CD4-positive, alpha-beta T cell treated with Interleukin-2 at 100 ng/mL for 4 hours (primary cell): Measurements from ENCODE around the gene GGA1.
A peak's percentile ranks its signal among the peaks of the same experiment; 100 is the strongest.
"Not testable (repeated sequence)": the region's sequence is repeated elsewhere in the genome, so short reads cannot be mapped to it uniquely, and the experiment has no call there.

Experiments used
- DNase-seq: peaks from one replicate; pipeline ENCODE4 v3.0.0-alpha.2; 2020; ENCODE audit warnings: low spot score

The GGA1 gene

GRCh38 chr22:37654563-37655251, 46.1 kb downstream of the GGA1 start:
- DNase-seq, result no peak

GRCh38 chr22:37655252-37655563, 46.6 kb downstream of the GGA1 start:
- DNase-seq, result no peak

- not testable (repeated sequence) for DNase-seq
Measured at GRCh38 chr22:37656583-37656982, 47.9 kb downstream of the GGA1 start.

DNA sequence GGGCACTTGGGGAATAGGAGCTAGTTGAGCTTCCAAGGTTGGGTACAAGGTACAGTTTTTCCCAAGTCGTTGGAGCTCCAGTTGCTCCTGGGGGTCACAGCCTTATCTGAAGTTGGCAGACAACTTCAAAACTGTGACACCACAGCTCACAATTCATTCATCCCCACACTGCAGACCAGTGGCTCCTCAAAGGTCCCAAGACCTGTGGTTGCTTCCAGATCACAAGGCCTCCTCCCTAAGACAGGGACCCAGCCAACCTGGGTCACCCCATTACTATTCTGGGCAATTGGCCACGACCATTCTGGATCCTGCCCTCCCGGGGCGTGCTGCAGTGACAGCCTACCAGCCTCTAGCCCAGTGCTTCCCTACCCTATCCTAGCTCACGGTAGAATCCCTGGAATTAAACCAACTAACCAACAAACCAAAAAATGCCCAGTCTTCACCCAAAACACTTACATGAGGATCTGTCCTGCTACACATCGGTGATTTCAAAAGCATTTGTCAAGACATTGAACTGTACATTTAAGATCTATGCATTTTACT, 49.0 kb downstream of the GGA1 start:
- no peak for DNase-seq

GRCh38 chr22:37658133-37659065, 49.8 kb downstream of the GGA1 start, which contains the start of gene PDXP:
Gene PDXP (plus strand): TSS chr22:37658723. CDS start chr22:37658783, 60 bp downstream.
- peak; percentile 99 for DNase-seq

DNA sequence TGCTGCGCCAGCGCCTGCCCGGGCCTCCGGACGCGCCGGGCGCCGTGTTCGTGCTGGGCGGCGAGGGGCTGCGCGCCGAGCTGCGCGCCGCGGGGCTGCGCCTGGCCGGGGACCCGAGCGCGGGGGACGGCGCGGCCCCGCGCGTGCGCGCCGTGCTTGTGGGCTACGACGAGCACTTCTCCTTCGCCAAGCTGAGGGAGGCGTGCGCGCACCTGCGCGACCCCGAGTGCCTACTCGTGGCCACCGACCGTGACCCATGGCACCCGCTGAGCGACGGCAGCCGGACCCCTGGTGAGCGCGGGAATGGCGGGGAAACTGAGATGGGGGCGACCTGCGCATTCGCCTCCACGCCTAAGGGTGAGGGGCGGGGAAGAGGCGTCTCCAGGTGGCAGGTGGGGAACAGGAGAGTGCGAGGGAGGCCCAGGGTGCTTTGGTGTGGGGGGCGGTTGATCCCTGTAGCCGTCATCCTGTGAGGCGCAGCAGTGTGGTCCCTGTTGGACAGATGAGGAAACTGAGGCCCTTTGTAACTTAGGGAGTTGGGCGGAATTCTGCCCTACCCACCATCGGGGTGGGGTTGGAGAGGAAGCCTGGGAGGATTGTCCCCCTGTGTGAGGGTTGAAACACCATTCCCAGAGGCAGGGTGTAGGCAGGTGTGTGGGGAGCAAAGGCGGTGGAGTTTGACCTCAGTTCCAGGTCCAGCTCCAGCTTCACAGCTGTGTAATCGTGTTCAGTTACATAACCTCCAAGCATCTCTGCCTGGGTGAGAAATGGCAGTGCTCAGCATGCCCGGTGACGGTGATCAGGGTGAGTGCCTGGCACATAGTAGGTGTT, 50.6 kb downstream of the GGA1 start:
- no peak for DNase-seq

GRCh38 chr22:37659897-37660708, 51.5 kb downstream of the GGA1 start:
- no peak for DNase-seq

DNA sequence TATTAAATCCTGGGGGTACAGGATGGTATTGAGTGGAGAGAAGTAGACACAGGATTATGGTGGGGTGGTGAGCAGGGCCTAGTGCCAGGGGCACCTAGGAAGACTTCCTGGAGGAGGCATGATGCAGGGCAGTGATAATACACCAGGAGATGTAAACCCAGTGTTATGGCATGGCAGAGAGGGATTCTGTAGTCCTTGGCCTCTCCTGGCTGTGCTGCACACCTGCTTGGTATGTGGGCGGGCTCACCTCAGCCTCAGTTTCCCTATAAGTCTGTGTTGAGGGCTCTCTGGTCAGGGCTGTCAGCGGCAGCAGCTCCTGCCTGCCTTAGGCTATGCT, 52.0 kb downstream of the GGA1 start:
- no peak for DNase-seq

DNA sequence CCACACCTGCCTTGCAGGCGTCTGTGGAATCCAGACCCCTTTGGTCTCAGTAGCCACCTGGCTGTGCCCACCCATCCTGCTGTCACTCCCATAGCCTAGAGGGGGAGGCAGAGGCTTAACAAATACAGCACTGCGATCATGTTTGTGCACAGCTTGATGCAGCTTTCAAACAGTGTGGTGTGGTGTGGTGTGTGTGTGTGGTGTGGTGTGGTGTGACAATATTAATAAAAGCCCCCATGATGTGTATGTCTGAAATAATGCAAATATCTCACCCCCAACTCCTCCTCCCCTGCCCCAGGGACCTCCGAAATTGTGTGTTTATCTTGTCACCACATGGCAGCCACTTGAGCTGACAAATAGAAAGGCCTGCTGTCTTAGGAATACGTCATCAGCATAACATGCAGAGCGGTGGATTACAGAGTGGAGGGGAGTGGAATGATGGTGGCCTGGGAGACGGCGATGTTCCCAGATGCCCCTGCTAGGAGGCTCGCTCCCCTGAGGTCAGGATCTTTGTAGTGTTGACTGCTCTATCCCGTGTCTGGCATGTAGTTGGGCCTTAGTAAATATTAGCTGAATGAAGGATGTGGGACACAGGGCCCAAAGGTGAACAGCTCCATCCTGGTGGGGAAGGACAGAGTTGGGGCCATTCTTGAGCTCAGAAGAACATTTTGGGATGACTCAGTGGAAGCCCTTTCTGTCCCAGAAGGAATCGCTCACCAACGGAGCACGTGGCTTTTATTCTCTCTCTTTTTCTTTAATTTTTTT, 52.7 kb downstream of the GGA1 start:
- DNase-seq, result peak; percentile 40

GRCh38 chr22:37662039-37662438, 53.4 kb downstream of the GGA1 start:
- DNase-seq, result no peak

DNA sequence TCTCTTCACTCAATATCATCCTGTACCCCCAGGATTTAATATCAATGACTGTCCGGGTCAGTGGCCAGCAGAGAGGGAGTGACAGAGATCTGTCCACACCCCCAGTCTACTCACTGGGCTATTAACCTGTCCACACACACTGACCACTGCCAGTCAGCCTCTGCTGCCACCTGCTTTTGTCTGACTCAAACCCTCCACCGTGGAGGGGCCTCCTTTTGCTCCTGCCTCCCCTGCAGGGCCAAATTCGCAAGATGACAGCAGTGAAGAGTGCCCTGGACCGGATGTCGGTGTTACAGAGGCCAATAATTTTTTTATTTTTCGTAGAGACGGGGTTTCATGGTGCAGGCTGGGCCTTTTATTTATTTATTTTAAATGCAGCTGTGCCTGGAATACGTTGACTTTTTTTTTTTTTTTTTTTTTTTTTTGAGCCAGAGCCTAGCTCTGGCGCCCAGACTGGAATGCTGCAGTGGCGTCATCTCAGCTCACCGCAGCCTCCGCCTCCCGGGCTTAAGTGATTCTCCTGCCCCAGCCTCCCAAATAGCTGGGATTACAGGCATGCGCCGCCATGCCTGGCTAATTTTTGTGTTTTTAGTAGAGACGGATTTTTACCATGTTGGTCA, 55.0 kb downstream of the GGA1 start:
- no peak for DNase-seq

DNA sequence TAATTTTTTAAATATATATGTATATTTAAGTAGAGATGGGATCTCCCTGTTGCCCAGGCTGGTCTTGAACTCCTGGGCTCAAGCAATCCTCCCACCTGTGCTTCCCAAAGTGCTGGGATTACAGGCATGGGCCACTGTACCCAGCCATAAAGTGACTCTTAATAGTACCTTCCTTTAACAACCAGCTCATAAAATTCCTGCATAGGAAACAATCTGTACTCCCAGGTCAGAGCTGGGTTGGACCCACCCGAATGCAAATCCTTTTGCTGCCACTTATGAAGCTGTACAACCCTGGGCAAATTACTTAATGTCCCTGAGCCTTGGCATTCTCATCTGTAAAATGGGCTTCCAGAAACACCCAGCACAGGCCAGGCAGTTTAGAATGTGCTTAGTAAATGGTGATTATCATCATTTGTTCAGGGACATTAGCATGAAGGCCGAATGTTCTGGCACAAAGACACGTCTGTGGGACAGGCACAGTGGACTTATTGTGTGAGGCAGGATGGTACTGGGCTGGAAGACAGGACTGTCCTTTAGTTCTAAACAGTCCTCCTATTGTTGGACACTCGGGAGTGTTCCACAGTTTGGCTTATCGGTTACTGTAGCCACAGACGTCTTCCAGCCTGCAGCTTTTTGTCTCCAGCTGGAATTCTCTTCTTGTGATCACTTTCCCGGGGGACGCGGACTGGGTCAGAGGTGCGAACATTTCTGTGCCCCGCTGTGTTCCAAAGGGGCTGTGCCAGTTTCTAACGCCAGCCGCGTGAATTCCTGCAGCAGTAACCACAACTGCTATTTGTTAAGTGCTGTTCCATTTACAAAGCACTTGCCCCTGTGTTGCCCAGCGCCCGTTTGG, 55.8 kb downstream of the GGA1 start:
- no peak for DNase-seq

DNA sequence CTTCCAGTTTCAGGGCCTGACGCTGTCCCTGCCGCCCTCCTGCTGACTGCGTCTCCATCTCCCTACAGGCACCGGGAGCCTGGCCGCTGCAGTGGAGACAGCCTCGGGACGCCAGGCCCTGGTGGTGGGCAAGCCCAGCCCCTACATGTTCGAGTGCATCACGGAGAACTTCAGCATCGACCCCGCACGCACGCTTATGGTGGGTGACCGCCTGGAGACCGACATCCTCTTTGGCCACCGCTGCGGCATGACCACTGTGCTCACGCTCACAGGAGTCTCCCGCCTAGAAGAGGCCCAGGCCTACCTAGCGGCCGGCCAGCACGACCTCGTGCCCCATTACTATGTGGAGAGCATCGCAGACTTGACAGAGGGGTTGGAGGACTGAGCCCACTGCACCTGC, 56.9 kb downstream of the GGA1 start:
- DNase-seq, result no peak

GRCh38 chr22:37669586-37669985, 61.0 kb downstream of the GGA1 start:
- DNase-seq, result no peak

DNA sequence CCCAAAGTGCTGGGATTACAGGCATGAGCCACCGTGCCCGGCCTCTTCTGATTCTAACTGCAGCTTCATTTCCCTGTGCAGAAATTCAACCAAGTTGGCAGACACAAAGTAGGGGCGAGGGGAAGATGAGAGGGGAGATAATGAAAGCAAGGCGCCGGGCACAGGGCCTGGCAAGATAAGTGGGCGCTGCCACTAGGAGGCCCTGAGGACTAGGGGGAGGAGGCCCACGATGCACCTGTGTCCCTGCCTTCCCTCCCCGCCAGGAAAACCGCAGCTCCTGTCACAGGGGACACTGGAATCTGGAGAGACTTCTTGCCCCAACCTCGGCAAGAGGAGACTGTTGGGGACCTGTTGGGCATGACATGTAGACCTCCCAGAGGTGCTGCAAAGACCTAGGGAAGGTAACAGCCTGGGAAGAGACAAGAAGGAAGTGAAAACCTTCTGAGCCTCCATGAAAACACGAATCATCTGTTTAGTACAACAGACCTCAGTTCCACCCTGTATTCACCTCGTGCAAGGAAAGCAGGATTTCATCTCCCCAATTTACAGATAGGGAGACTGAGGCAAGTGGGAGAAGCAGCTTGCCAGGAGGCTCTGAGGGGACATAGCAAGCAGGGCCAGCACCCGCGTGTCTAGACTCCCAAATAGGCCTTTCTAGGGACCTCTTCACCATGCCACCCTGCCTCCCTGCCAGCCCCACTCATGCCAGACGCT, 63.7 kb downstream of the GGA1 start:
- no peak for DNase-seq

DNA sequence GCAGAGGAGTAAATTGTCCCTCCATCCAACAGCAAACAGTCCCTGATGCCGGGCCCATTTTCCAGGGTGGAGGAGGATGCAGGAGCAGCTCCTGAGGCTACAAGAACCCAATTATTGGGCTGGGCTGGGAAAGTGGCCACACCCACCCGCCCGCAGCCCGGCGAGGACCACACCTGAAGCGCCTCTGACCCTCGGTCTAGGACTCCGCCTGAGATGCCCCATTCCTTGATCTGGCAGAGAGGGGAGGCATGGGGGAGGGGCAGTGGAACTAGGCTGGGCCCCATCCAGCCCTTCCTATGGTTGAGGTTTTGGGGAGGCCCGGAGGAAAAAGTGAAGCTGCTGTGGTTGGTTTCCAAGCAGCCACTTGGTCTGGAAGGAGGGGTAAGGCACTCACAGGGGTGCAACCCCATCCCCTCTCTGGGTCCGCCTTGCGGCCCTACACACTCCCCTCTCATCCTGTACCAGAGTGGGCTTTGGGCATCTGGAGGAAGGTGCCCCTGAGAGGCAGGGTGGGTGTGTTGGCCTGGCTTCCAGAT, 64.4 kb downstream of the GGA1 start:
- DNase-seq, result no peak

- no peak for DNase-seq
Measured at GRCh38 chr22:37674248-37674647, 65.6 kb downstream of the GGA1 start.
